Measurements from ENCODE around the gene BBS1.
A peak's percentile ranks its signal among the peaks of the same experiment; 100 is the strongest.

The BBS1 gene

DNA sequence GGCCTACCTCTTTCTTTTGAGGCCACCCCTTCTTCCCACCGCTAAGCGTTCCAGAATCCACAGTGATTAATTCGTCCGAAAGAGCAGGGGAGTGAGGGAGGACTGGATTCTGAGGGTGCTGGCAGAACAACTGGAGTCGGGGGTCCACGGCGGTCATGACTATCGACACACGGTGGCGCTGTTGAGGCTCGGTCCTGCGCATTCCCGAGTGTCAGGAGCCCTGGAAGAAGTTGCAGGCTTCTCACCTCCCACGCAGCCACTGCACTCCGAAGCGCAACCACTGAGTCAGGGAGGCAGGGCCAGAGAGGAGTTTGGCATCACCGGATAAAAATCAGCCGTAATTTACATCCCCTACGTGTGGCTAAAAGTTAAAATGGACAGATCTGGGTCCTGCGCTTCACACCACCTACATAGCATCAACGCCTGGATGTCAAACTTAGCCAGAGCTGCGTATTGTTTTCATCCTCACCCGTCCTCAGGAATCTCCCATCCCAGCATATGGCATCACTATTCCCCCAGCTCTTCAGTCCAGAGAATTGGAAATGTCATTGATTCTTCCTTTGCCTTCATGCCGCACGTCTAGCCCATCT lies 68.7 kb downstream of the BBS1 start (continued):
- TF ChIP-seq KLF10 (tag by site-specific recombination; IDR thresholded peaks at IDR 0.05) (no peak), ZNF2 (tag by site-specific recombination; IDR thresholded peaks at IDR 0.05) (peak; percentile 85), ZBTB7A (tag by site-specific recombination; IDR thresholded peaks at IDR 0.05; ENCODE audit: low read depth) (no peak), ZNF830 (tag by site-specific recombination; IDR thresholded peaks at IDR 0.05; ENCODE audit: low read depth) (no peak), ZNF114 (tag by site-specific recombination; IDR thresholded peaks at IDR 0.05) (no peak), ZNF155 (tag by site-specific recombination; IDR thresholded peaks at IDR 0.05) (no peak), IKZF3 (tag by site-specific recombination; IDR thresholded peaks at IDR 0.05) (peak; percentile 48; the same call in 1 of the 2 replicates), ZBTB20 (tag by site-specific recombination; IDR thresholded peaks at IDR 0.05) (no peak)
- TF ChIP-seq, protein P1, sequence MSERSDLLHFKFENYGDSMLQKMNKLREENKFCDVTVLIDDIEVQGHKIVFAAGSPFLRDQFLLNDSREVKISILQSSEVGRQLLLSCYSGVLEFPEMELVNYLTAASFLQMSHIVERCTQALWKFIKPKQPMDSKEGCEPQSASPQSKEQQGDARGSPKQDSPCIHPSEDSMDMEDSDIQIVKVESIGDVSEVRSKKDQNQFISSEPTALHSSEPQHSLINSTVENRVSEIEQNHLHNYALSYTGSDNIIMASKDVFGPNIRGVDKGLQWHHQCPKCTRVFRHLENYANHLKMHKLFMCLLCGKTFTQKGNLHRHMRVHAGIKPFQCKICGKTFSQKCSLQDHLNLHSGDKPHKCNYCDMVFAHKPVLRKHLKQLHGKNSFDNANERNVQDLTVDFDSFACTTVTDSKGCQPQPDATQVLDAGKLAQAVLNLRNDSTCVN (tag by site-specific recombination; optimal IDR thresholded peaks at IDR 0.05): peak; percentile 48
- TF ChIP-seq, protein P2, sequence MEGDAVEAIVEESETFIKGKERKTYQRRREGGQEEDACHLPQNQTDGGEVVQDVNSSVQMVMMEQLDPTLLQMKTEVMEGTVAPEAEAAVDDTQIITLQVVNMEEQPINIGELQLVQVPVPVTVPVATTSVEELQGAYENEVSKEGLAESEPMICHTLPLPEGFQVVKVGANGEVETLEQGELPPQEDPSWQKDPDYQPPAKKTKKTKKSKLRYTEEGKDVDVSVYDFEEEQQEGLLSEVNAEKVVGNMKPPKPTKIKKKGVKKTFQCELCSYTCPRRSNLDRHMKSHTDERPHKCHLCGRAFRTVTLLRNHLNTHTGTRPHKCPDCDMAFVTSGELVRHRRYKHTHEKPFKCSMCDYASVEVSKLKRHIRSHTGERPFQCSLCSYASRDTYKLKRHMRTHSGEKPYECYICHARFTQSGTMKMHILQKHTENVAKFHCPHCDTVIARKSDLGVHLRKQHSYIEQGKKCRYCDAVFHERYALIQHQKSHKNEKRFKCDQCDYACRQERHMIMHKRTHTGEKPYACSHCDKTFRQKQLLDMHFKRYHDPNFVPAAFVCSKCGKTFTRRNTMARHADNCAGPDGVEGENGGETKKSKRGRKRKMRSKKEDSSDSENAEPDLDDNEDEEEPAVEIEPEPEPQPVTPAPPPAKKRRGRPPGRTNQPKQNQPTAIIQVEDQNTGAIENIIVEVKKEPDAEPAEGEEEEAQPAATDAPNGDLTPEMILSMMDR (tag by site-specific recombination; IDR thresholded peaks at IDR 0.05): peak; percentile 65; the same call in 1 of the 2 replicates

DNA sequence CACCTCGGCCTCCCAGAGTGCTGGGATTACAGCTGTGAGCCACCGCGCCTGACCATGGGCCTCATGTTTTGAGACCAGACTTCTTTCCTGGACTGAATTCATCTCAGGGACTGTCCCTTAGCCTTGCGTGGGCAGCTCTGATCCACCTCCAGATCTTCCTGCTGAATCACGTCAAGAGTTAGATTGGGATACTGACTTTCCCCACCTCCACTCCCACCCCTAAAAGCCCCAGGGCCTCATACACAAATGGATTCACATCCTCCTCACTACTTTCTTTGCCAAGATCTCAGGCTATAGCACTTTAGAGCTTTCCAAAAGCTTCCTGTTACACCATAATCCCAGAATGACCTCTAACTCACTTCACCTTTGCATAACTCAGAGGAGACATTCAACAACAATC lies 70.4 kb downstream of the BBS1 start:
- no peak overlapping the region for H3K4me3 ChIP-seq (ENCODE audit: low read depth, low read length)
- no peaks in the 10 kb centered on the region for H3K9me3 ChIP-seq (ENCODE audit: control insufficient read depth, insufficient read depth, low read depth, low read length)
- ChIA-PET CTCF (interaction anchor here (1.0 to 6.0 kb wide), 3 partner anchors 10 to 99 kb away, joined by 4 to 81 read pairs (median 49); partner anchors contain the start of genes CCDC87, CCS, RBM4 and RBM4B), POLR2A (interaction anchor here (0.9 kb wide), 1 partner anchor 98 kb away, joined by 3 read pairs; no protein-coding TSS in a partner anchor)
- no peaks in the 10 kb centered on the region for H3K36me3 ChIP-seq (ENCODE audit: control insufficient read depth in 2 of 2, insufficient read depth in 1 of 2, low read length in 2 of 2)
- no peak overlapping the region for H3K27ac ChIP-seq (ENCODE audit: extremely low read depth, low read depth, low read length)
- TF ChIP-seq EGR2 (tag by site-specific recombination; IDR thresholded peaks at IDR 0.05; ENCODE audit: low read depth): peak; percentile 87
- TF ChIP-seq, protein P3, sequence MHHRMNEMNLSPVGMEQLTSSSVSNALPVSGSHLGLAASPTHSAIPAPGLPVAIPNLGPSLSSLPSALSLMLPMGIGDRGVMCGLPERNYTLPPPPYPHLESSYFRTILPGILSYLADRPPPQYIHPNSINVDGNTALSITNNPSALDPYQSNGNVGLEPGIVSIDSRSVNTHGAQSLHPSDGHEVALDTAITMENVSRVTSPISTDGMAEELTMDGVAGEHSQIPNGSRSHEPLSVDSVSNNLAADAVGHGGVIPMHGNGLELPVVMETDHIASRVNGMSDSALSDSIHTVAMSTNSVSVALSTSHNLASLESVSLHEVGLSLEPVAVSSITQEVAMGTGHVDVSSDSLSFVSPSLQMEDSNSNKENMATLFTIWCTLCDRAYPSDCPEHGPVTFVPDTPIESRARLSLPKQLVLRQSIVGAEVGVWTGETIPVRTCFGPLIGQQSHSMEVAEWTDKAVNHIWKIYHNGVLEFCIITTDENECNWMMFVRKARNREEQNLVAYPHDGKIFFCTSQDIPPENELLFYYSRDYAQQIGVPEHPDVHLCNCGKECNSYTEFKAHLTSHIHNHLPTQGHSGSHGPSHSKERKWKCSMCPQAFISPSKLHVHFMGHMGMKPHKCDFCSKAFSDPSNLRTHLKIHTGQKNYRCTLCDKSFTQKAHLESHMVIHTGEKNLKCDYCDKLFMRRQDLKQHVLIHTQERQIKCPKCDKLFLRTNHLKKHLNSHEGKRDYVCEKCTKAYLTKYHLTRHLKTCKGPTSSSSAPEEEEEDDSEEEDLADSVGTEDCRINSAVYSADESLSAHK (tag by site-specific recombination; IDR thresholded peaks at IDR 0.05): no peak
- TF ChIP-seq, protein P4, sequence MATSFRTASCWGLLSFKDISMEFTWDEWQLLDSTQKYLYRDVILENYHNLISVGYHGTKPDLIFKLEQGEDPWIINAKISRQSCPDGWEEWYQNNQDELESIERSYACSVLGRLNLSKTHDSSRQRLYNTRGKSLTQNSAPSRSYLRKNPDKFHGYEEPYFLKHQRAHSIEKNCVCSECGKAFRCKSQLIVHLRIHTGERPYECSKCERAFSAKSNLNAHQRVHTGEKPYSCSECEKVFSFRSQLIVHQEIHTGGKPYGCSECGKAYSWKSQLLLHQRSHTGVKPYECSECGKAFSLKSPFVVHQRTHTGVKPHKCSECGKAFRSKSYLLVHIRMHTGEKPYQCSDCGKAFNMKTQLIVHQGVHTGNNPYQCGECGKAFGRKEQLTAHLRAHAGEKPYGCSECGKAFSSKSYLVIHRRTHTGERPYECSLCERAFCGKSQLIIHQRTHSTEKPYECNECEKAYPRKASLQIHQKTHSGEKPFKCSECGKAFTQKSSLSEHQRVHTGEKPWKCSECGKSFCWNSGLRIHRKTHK (tag by site-specific recombination; IDR thresholded peaks at IDR 0.05): no peak
- TF ChIP-seq ZFHX2 (tag by site-specific recombination; conservative IDR thresholded peaks at IDR 0.05): peak; percentile 86
- no peak for TF ChIP-seq SP2 (tag by site-specific recombination; IDR thresholded peaks at IDR 0.05)
- TF ChIP-seq ZNF404 (tag by site-specific recombination; IDR thresholded peaks at IDR 0.05): no peak
- H3K4me1 ChIP-seq (ENCODE audit: control insufficient read depth, insufficient read depth, low read length): no peaks in the 10 kb centered on the region

DNA sequence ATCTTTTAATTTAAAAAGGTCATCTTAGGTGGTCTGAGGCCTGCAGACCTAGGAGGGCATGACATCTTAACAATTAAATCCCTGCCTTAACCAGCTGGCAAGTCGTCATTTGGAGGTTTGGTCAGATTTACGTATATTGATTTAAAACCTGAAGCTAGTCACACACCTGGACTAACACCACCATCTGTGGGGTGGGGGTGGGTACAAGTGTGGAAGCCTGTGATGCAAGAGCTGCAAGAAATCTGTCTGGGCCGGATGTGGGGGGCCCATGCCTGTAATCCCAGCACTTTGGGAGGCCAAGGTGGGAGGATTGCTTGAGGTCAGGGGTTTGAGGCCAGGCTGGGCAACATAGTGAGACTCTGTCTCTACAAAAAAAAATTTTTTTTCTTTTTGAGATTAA lies 70.8 kb downstream of the BBS1 start:
- CTCF ChIA-PET: interaction anchor here (1.0 to 6.0 kb wide), 3 partner anchors 10 to 98 kb away, joined by 4 to 81 read pairs (median 49); partner anchors contain the start of genes CCDC87, CCS, RBM4 and RBM4B
- TF ChIP-seq MZF1 (tag by site-specific recombination; IDR thresholded peaks at IDR 0.05; ENCODE audit: borderline replicate concordance) (no peak), ZBTB48 (tag by site-specific recombination; IDR thresholded peaks at IDR 0.05) (no peak), ZNF555 (tag by site-specific recombination; conservative IDR thresholded peaks at IDR 0.05) (no peak)
- TF ChIP-seq, protein P5, sequence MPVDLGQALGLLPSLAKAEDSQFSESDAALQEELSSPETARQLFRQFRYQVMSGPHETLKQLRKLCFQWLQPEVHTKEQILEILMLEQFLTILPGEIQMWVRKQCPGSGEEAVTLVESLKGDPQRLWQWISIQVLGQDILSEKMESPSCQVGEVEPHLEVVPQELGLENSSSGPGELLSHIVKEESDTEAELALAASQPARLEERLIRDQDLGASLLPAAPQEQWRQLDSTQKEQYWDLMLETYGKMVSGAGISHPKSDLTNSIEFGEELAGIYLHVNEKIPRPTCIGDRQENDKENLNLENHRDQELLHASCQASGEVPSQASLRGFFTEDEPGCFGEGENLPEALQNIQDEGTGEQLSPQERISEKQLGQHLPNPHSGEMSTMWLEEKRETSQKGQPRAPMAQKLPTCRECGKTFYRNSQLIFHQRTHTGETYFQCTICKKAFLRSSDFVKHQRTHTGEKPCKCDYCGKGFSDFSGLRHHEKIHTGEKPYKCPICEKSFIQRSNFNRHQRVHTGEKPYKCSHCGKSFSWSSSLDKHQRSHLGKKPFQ (tag by site-specific recombination; IDR thresholded peaks at IDR 0.05): no peak

More for the DNA sequence above, 70.8 kb downstream of the BBS1 start:
- Histone ChIP-seq H3K4me3 (ENCODE audit: low read depth, low read length) (no peak overlapping the region), H3K27ac (ENCODE audit: extremely low read depth, low read depth, low read length) (no peak overlapping the region), H3K9me3 (ENCODE audit: control insufficient read depth, insufficient read depth, low read depth, low read length) (no peaks in the 10 kb centered on the region), H3K36me3 (ENCODE audit: control insufficient read depth in 2 of 2, insufficient read depth in 1 of 2, low read length in 2 of 2) (no peaks in the 10 kb centered on the region), H3K4me1 (ENCODE audit: control insufficient read depth, insufficient read depth, low read length) (no peaks in the 10 kb centered on the region)
- POLR2A ChIA-PET: interaction anchor here (0.7 to 0.9 kb wide), 2 partner anchors 66 to 97 kb away, joined by 3 read pairs; no protein-coding TSS in a partner anchor

All from HEK293 (cell line).